OCI-LY1 (cell line): ENCODE data around the gene TNFAIP8L2.
A peak's percentile ranks its signal among the peaks of the same experiment; 100 is the strongest.
"Not testable (repeated sequence)": the region's sequence is repeated elsewhere in the genome, so short reads cannot be mapped to it uniquely, and the experiment has no call there.

ENCODE experiments used
- H2AFZ ChIP-seq: fragments of 200-600 bp; sonication (generic), shearing (Covaris generic); 2 replicates; pipeline ENCODE4 v1.6.0; 2014; ENCODE audit warnings: antibody characterized with exemption, mild to moderate bottlenecking, low read length
- H3F3A ChIP-seq: fragments of 200-600 bp; sonication (generic), shearing (Covaris generic); 2 replicates; pipeline ENCODE4 v1.6.0; 2014; ENCODE audit warnings: mild to moderate bottlenecking, antibody characterized with exemption, low read length, moderate library complexity; ENCODE audit not compliant: insufficient read depth
- H3K27ac ChIP-seq: fragments of 200-600 bp; sonication (generic); 2 replicates; pipeline ENCODE4 v1.5.1; 2014; ENCODE audit warnings: low read length, mixed run types, mild to moderate bottlenecking, low read depth; ENCODE audit not compliant: poor library complexity, severe bottlenecking
- H3K27me3 ChIP-seq: fragments of 200-600 bp; sonication (generic); 2 replicates; pipeline ENCODE4 v1.6.0; 2014; ENCODE audit warnings: antibody characterized with exemption, mild to moderate bottlenecking, low read length, moderate library complexity; ENCODE audit not compliant: insufficient read depth
- H3K36me3 ChIP-seq: fragments of 200-600 bp; sonication (generic); 2 replicates; pipeline ENCODE4 v1.6.1; 2014; ENCODE audit warnings: mild to moderate bottlenecking, antibody characterized with exemption, low read length, moderate library complexity, mixed read lengths; ENCODE audit not compliant: insufficient read depth
- H3K4me1 ChIP-seq: fragments of 200-600 bp; sonication (generic); 2 replicates; pipeline ENCODE4 v1.5.1; 2014; ENCODE audit warnings: mild to moderate bottlenecking, low read length, moderate library complexity; ENCODE audit not compliant: insufficient read depth, severe bottlenecking
- H3K4me2 ChIP-seq: fragments of 200-600 bp; sonication (generic), shearing (Covaris generic); 2 replicates; pipeline ENCODE4 v1.6.1; 2014; ENCODE audit warnings: low read length
- H3K4me3 ChIP-seq: fragments of 200-600 bp; sonication (generic); 2 replicates; pipeline ENCODE4 v1.5.1; 2014; ENCODE audit warnings: low read length, low read depth, mild to moderate bottlenecking, mixed read lengths; ENCODE audit not compliant: poor library complexity, severe bottlenecking
- H3K79me2 ChIP-seq: fragments of 200-600 bp; shearing (Covaris generic); 2 replicates; pipeline ENCODE4 v1.6.1; 2016; ENCODE audit warnings: mixed run types, low read length, mixed read lengths; ENCODE audit not compliant: insufficient read depth
- H3K9ac ChIP-seq: fragments of 200-600 bp; sonication (generic), shearing (Covaris generic); 2 replicates; pipeline ENCODE4 v1.6.1; 2014; ENCODE audit warnings: mild to moderate bottlenecking, low read length, mixed read lengths
- H3K9me2 ChIP-seq: fragments of 200-600 bp; sonication (generic), shearing (Covaris generic); 2 replicates; pipeline ENCODE4 v1.6.1; 2014; ENCODE audit warnings: low read depth, mild to moderate bottlenecking, low read length, mixed read lengths
- H3K9me3 ChIP-seq: fragments of 200-600 bp; shearing (Covaris generic); 2 replicates; pipeline ENCODE4 v1.6.1; 2014; ENCODE audit warnings: low read length, mixed read lengths
- H4K20me1 ChIP-seq: fragments of 200-600 bp; sonication (generic), shearing (Covaris generic); 2 replicates; pipeline ENCODE4 v1.6.0; 2016; ENCODE audit warnings: mild to moderate bottlenecking, low read length; ENCODE audit not compliant: insufficient read depth
- EZH2 ChIP-seq: fragments of 200-600 bp; sonication (generic), shearing (Covaris generic); IDR thresholded peaks from 2 replicates; pipeline ENCODE4 v1.8.0; 2017; ENCODE audit warnings: borderline replicate concordance, mixed run types, mild to moderate bottlenecking, antibody characterized with exemption, low read length, moderate library complexity, mixed read lengths
- TF ChIP-seq, protein P1 (sequence below): fragments of 200-600 bp; sonication (generic), shearing (Covaris generic); IDR thresholded peaks from 2 replicates; pipeline ENCODE4 v1.5.1; 2017; ENCODE audit warnings: mild to moderate bottlenecking, antibody characterized with exemption, low read length, moderate library complexity, mixed read lengths

Gene TNFAIP8L2

GRCh38 chr1:151193856-151194255, 37.4 kb downstream of the TNFAIP8L2 start:
- Histone ChIP-seq H3K27me3 (no peaks in the 10 kb centered on the region; the same call in 1 of the 2 replicates), H3K27ac (no peak overlapping the region), H3K4me1 (peaks cover 29% of the 10 kb centered on the region), H2AFZ (no peak overlapping the region), H3K4me3 (no peak overlapping the region), H4K20me1 (no peaks in the 10 kb centered on the region), H3K9ac (no peak overlapping the region), H3K9me2 (no peaks in the 10 kb centered on the region), H3K36me3 (no peaks in the 10 kb centered on the region), H3K9me3 (no peaks in the 10 kb centered on the region), H3F3A (peaks cover 8% of the 10 kb centered on the region; the same call in 1 of the 2 replicates), H3K4me2 (no peak overlapping the region), H3K79me2 (peaks cover 10% of the 10 kb centered on the region)
- TF ChIP-seq, protein P1, sequence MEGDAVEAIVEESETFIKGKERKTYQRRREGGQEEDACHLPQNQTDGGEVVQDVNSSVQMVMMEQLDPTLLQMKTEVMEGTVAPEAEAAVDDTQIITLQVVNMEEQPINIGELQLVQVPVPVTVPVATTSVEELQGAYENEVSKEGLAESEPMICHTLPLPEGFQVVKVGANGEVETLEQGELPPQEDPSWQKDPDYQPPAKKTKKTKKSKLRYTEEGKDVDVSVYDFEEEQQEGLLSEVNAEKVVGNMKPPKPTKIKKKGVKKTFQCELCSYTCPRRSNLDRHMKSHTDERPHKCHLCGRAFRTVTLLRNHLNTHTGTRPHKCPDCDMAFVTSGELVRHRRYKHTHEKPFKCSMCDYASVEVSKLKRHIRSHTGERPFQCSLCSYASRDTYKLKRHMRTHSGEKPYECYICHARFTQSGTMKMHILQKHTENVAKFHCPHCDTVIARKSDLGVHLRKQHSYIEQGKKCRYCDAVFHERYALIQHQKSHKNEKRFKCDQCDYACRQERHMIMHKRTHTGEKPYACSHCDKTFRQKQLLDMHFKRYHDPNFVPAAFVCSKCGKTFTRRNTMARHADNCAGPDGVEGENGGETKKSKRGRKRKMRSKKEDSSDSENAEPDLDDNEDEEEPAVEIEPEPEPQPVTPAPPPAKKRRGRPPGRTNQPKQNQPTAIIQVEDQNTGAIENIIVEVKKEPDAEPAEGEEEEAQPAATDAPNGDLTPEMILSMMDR = no peak
- no peak for TF ChIP-seq EZH2

- H3F3A ChIP-seq, H3K9me2 ChIP-seq, H4K20me1 ChIP-seq, H2AFZ ChIP-seq, H3K4me3 ChIP-seq, H3K9ac ChIP-seq, H3K36me3 ChIP-seq, H3K27ac ChIP-seq, H3K9me3 ChIP-seq, H3K27me3 ChIP-seq: not testable (repeated sequence)
- Histone ChIP-seq H3K79me2 (peaks cover 15% of the 10 kb centered on the region), H3K4me1 (peaks cover 31% of the 10 kb centered on the region), H3K4me2 (peak overlapping the region; percentile 36; the same call in 1 of the 2 replicates)
Measured at GRCh38 chr1:151194894-151195594, 38.6 kb downstream of the TNFAIP8L2 start.

- H3K27ac ChIP-seq = peak overlapping the region; percentile 39
- peak overlapping the region; percentile 55 for H3K9ac ChIP-seq
- TF ChIP-seq, protein P1 = peak; percentile 63; the same call in 1 of the 2 replicates
- no peak for TF ChIP-seq EZH2
- no peaks in the 10 kb centered on the region; the same call in 1 of the 2 replicates for H3K27me3 ChIP-seq
- H3K9me2 ChIP-seq = no peaks in the 10 kb centered on the region
- H3K9me3 ChIP-seq = no peaks in the 10 kb centered on the region
- no peaks in the 10 kb centered on the region for H4K20me1 ChIP-seq
- H3F3A ChIP-seq = peaks cover 8% of the 10 kb centered on the region; the same call in 1 of the 2 replicates
- peak overlapping the region; percentile 55 for H3K4me3 ChIP-seq
- peaks cover 28% of the 10 kb centered on the region for H3K79me2 ChIP-seq
- H3K4me2 ChIP-seq = peak overlapping the region; percentile 86
- H3K36me3 ChIP-seq = no peaks in the 10 kb centered on the region
- H3K4me1 ChIP-seq = peaks cover 38% of the 10 kb centered on the region
- H2AFZ ChIP-seq = peak overlapping the region; percentile 95
Measured at GRCh38 chr1:151196292-151196800, 39.9 kb downstream of the TNFAIP8L2 start.
